ENCODE results near the gene VSTM4. TPM values are rescaled to one million over a fixed set of nuclear protein-coding genes. Genes with fewer than 3 reads are reported as not detected.

Gene VSTM4
- total and polyA plus RNA-seq, 8 donors, result 0.32 to 2.4 (median 0.57) TPM

DNA sequence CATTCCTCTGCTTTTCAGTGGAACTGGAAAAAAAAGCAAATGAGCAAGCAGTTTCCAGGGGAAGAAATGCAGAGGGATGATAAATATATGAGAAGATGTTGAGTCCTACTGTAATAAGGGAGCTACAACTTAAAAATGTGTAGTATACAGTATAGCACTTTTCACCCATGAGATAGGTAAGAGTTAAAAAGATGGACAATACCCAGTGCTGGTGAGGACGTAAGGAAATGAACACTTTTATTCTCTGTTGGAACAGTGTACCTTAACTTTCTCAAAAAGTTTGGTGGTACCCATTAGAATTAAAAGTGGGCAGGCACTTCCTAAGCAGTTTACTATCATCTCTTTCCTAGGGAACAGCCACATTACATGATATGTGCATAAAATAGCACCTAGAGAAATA is 21.2 kb upstream of the VSTM4 start:
- H3K4me1 ChIP-seq, result no peaks in the 10 kb centered on the region
- no peaks in the 10 kb centered on the region for H3K27me3 ChIP-seq
- H3K4me3 ChIP-seq, result no peak overlapping the region
- intact Hi-C loops (cut with DNase I), result no loop called here
- TF ChIP-seq, protein P1, sequence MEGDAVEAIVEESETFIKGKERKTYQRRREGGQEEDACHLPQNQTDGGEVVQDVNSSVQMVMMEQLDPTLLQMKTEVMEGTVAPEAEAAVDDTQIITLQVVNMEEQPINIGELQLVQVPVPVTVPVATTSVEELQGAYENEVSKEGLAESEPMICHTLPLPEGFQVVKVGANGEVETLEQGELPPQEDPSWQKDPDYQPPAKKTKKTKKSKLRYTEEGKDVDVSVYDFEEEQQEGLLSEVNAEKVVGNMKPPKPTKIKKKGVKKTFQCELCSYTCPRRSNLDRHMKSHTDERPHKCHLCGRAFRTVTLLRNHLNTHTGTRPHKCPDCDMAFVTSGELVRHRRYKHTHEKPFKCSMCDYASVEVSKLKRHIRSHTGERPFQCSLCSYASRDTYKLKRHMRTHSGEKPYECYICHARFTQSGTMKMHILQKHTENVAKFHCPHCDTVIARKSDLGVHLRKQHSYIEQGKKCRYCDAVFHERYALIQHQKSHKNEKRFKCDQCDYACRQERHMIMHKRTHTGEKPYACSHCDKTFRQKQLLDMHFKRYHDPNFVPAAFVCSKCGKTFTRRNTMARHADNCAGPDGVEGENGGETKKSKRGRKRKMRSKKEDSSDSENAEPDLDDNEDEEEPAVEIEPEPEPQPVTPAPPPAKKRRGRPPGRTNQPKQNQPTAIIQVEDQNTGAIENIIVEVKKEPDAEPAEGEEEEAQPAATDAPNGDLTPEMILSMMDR (IDR thresholded peaks at IDR 0.05), result no peak
- H3K27ac ChIP-seq, result no peak overlapping the region
- FAIRE-seq, result no peak
- WGBS, 2 donors, result 49% methylated on average over 1 of the region's 1 CpG
- no peak for DNase-seq
- no peaks in the 10 kb centered on the region for H3K9me3 ChIP-seq
- H3K36me3 ChIP-seq, result no peaks in the 10 kb centered on the region
- ATAC-seq, result no peak

DNA sequence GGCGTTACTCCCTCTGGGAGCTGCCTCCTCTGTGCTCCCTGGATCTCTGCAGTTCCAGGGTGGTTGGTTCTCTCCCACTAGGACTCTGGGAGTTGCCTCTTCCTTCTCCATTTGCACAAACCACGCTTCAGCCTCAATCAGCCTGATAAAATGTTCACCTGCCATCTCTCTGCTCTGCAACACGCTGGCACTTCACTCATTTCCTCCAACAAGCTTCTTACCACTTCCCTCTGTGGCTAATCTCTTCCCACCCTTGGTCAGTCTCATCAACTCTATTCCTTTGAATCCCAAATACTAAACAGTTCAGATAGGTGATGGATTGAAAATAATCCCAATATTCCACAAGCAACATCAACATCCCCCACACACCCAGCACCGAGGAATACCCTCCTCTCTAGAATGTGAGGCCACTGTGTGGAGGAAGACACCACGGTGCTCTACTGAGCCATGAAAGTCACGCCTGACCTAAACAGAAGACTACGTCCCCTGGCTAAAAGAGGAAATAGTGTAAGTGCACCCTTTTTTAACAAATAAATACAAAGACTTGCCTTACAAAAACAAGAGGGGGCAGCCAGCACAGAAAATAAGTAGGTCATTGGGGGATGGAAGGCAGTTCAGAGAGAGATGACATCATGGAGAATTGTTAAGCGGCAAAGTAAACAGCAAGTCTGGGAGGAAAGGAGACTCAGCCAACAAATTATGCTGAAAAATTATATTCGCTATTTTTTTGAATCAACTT is 20.4 kb upstream of the VSTM4 start:
- no peaks in the 10 kb centered on the region for H3K27me3 ChIP-seq
- H3K4me1 ChIP-seq, result no peaks in the 10 kb centered on the region
- H3K9me3 ChIP-seq, result no peaks in the 10 kb centered on the region
- no peaks in the 10 kb centered on the region for H3K36me3 ChIP-seq
- DNase-seq (no peak), ATAC-seq (peak in 2 of 4 donors; percentile 15 to 33), FAIRE-seq (no peak)
- intact Hi-C loops (cut with DNase I), result no loop called here
- WGBS, 2 donors, result 54 to 59% methylated on average over 9 of the region's 9 CpGs
- H3K27ac ChIP-seq, result no peak overlapping the region
- TF ChIP-seq, protein P1 (IDR thresholded peaks at IDR 0.05), result no peak
- no peak overlapping the region for H3K4me3 ChIP-seq

DNA sequence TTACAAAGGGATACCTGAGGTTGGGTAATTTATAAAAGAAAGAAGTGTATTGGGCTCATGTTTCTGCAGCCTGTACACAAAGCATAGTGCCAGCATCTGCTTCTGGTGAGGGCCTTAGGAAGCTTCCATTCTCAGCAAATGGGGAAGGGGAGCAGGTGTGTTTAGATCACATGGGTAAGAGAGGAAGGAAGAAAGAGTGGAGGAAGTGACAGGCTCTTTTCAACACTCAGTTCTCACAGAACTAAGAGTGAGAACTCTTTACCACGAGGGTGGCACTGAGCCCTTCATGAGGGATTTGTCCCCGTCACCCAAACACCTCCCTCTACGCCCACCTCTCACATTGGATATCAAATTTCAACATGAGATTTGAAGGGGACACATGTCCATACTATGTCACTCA is 19.0 kb upstream of the VSTM4 start:
- Histone ChIP-seq H3K36me3 (no peaks in the 10 kb centered on the region), H3K9me3 (no peaks in the 10 kb centered on the region), H3K27me3 (no peaks in the 10 kb centered on the region), H3K27ac (no peak overlapping the region), H3K4me3 (no peak overlapping the region), H3K4me1 (no peaks in the 10 kb centered on the region)
- 36 to 39% methylated on average over 3 of the region's 3 CpGs for WGBS, 2 donors
- no peak for DNase-seq
- TF ChIP-seq, protein P1 (IDR thresholded peaks at IDR 0.05), result no peak
- FAIRE-seq, result no peak
- intact Hi-C loops (cut with DNase I), result no loop called here
- no peak for ATAC-seq

DNA sequence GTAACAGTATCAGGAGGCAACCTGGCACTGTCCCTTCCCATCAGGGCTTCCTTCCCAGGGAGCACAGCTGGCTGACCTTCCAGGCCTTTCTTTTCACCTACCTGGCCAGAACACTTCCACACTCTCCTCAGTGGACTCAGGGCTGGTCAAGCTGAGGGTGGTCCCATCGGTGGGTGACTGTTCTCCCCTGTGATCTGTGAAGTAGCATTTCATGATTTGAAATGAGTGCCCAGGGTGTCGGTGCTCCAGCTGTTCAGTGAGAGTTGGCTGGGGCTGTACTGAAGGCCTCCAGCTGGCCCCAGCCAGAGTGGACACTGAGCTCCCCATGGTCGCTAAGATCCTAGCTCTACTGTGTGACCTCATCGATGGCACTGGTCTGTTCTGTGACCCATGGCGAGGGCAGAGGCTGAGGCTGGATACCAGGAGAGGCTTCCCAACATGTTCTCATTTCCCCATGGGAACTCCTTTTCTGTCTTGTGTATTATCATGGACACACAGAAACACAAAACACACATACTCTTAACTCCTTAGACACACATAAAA is 18.5 kb upstream of the VSTM4 start, which contains the start of gene FAM170B:
Gene FAM170B (minus strand): TSS at position 316 of the 543 bp plus-strand sequence. CDS start 103 bp downstream, at position 213.
- H3K27ac ChIP-seq, result no peak within 1 kb of the TSS
- DNase-seq (no peak), ATAC-seq (no peak), FAIRE-seq (no peak)
- no peaks in the 10 kb centered on the region for H3K9me3 ChIP-seq
- intact Hi-C loops (cut with DNase I), result no loop called here
- WGBS, 2 donors, result 63 to 81% methylated on average over 5 of the region's 5 CpGs
- no peaks in the 10 kb centered on the region for H3K4me1 ChIP-seq
- H3K4me3 ChIP-seq, result no peak within 1 kb of the TSS
- H3K27me3 ChIP-seq, result no peaks in the 10 kb centered on the region
- TF ChIP-seq, protein P1 (IDR thresholded peaks at IDR 0.05), result no peak
- H3K36me3 ChIP-seq, result no peaks in the 10 kb centered on the region

DNA sequence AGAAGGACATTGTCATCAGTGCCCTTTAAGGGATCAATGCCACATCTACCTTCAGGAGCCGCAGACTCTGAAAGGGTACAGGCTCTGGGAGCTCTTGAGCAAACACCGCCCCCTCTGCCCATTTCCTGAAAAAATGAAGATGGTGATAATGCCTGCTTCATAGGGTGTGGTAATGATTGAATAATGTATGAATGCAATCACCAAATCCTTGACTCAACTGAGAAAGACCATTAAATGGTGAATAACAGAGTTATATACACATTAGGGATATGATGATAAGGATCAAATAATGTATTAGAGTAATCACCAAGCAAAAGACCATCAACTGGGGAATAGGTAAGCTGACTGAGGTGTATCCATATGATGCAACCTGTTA is 17.0 kb upstream of the VSTM4 start:
- Histone ChIP-seq H3K9me3 (no peaks in the 10 kb centered on the region), H3K27ac (no peak overlapping the region), H3K4me1 (no peaks in the 10 kb centered on the region), H3K4me3 (no peak overlapping the region), H3K27me3 (no peaks in the 10 kb centered on the region), H3K36me3 (no peaks in the 10 kb centered on the region)
- intact Hi-C loops (cut with DNase I), result no loop called here
- DNase-seq (no peak), FAIRE-seq (no peak), ATAC-seq (no peak)
- 71 to 75% methylated on average over 2 of the region's 2 CpGs for WGBS, 2 donors
- TF ChIP-seq, protein P1 (IDR thresholded peaks at IDR 0.05), result no peak
